Progenitor cell of endocrine pancreas (in vitro differentiated cells): ENCODE data around the gene SHROOM2. TPM values are rescaled to one million over a fixed set of nuclear protein-coding genes. Genes with fewer than 3 reads are reported as not detected.
A peak's percentile ranks its signal among the peaks of the same experiment; 100 is the strongest.

Experiments used
- DNase-seq: peaks from one replicate; pipeline ENCODE4 v3.0.0; 2021; ENCODE audit warnings: low spot score; ENCODE audit not compliant: unreplicated experiment
- H3K27ac Mint-ChIP-seq: 2 replicates; pipeline ENCODE4 v1.8.0; 2021; ENCODE audit warnings: mild to moderate bottlenecking, moderate library complexity, mixed read lengths
- H3K27me3 Mint-ChIP-seq: 2 replicates; pipeline ENCODE4 v1.8.0; 2021; ENCODE audit warnings: mixed read lengths
- H3K36me3 Mint-ChIP-seq: 2 replicates; pipeline ENCODE4 v1.8.0; 2022; ENCODE audit warnings: mixed read lengths; ENCODE audit not compliant: insufficient read depth
- H3K4me1 Mint-ChIP-seq: 2 replicates; pipeline ENCODE4 v1.8.0; 2021; ENCODE audit warnings: low read depth, mixed read lengths
- H3K4me3 Mint-ChIP-seq: 2 replicates; pipeline ENCODE4 v1.8.0; 2021; ENCODE audit warnings: low read depth, mild to moderate bottlenecking, moderate library complexity, mixed read lengths
- H3K9me3 Mint-ChIP-seq: 2 replicates; pipeline ENCODE4 v1.8.0; 2021; ENCODE audit warnings: low read depth, mixed read lengths
- CTCF ChIP-seq: fragments of 200-600 bp; sonication (generic); IDR thresholded peaks from one replicate; pipeline ENCODE4 v1.5.0; 2021; ENCODE audit warnings: antibody characterized with exemption, mild to moderate bottlenecking; ENCODE audit not compliant: unreplicated experiment
- total RNA-seq: library from RNA; stranded (reverse); gene quantifications from 2 replicates; pipeline ENCODE4 v1.2.1, GENCODE V29; 2021

The SHROOM2 gene
- total RNA-seq, 1 donor from 2014 or later = 10.6 TPM

- Mint-ChIP-seq H3K4me3 (peak overlapping the region; percentile 82), H3K9me3 (no peaks in the 10 kb centered on the region), H3K36me3 (no peaks in the 10 kb centered on the region), H3K4me1 (peaks cover 15% of the 10 kb centered on the region), H3K27ac (peak overlapping the region; percentile 95), H3K27me3 (no peaks in the 10 kb centered on the region)
- TF ChIP-seq CTCF = no peak
- no peak for DNase-seq
Observed at GRCh38 chrX:9786798-9787635, 788 bp downstream of the SHROOM2 start.

- peak overlapping the region; percentile 49 for H3K4me3 Mint-ChIP-seq
Observed at GRCh38 chrX:9788911-9789310, 2.7 kb downstream of the SHROOM2 start.

GRCh38 chrX:9789555-9789954 lies 3.3 kb downstream of the SHROOM2 start:
- Mint-ChIP-seq H3K9me3 (peaks cover under 1% of the 10 kb centered on the region), H3K27ac (peak overlapping the region; percentile 16), H3K4me1 (peaks cover 15% of the 10 kb centered on the region), H3K36me3 (no peaks in the 10 kb centered on the region), H3K4me3 (no peak overlapping the region), H3K27me3 (no peaks in the 10 kb centered on the region)
- no peak for DNase-seq
- TF ChIP-seq CTCF = no peak

More at GRCh38 chrX:9788911-9789310, 2.7 kb downstream of the SHROOM2 start:
- peaks cover 15% of the 10 kb centered on the region for H3K4me1 Mint-ChIP-seq
- no peaks in the 10 kb centered on the region for H3K36me3 Mint-ChIP-seq
- H3K27me3 Mint-ChIP-seq = no peaks in the 10 kb centered on the region
- H3K27ac Mint-ChIP-seq = peak overlapping the region; percentile 85
- DNase-seq = no peak
- TF ChIP-seq CTCF = no peak
- no peaks in the 10 kb centered on the region for H3K9me3 Mint-ChIP-seq

- no peaks in the 10 kb centered on the region for H3K27me3 Mint-ChIP-seq
- H3K27ac Mint-ChIP-seq = peak overlapping the region; percentile 73
- no peak for TF ChIP-seq CTCF
- no peak for DNase-seq
- H3K9me3 Mint-ChIP-seq = peaks cover 12% of the 10 kb centered on the region
- H3K36me3 Mint-ChIP-seq = peaks cover 4% of the 10 kb centered on the region
- H3K4me1 Mint-ChIP-seq = peaks cover 15% of the 10 kb centered on the region
- no peak overlapping the region for H3K4me3 Mint-ChIP-seq
Observed at GRCh38 chrX:9790866-9791265, 4.6 kb downstream of the SHROOM2 start.

- Mint-ChIP-seq H3K27ac (no peak overlapping the region), H3K4me1 (peaks cover 4% of the 10 kb centered on the region), H3K9me3 (peaks cover 20% of the 10 kb centered on the region), H3K27me3 (no peaks in the 10 kb centered on the region), H3K4me3 (no peak overlapping the region), H3K36me3 (peaks cover 5% of the 10 kb centered on the region)
- TF ChIP-seq CTCF = no peak
- DNase-seq = no peak
Observed at GRCh38 chrX:9794495-9794894, 8.3 kb downstream of the SHROOM2 start.
